Putamen (tissue), 1 donor: ENCODE measurements around the gene CYP1B1.

Experiments used
- DNase-seq: peaks from one replicate; pipeline ENCODE4 v3.0.0-alpha.2; 2016; ENCODE audit warnings: low spot score

CYP1B1 gene

GRCh38 chr2:38074764-38075506 lies 1.0 kb downstream of the CYP1B1 start:
- DNase-seq = no peak

- DNase-seq = no peak
Measured at GRCh38 chr2:38074058-38074763, 1.7 kb downstream of the CYP1B1 start.

GRCh38 chr2:38073211-38074057 lies 2.5 kb downstream of the CYP1B1 start:
- no peak for DNase-seq

GRCh38 chr2:38070438-38070837 lies 5.5 kb downstream of the CYP1B1 start:
- DNase-seq = no peak

GRCh38 chr2:38068234-38068633 lies 7.7 kb downstream of the CYP1B1 start:
- DNase-seq = no peak

GRCh38 chr2:38066421-38067115 lies 9.4 kb downstream of the CYP1B1 start:
- DNase-seq = no peak

- DNase-seq = no peak
Measured at GRCh38 chr2:38065502-38066135, 10.3 kb downstream of the CYP1B1 start.

- no peak for DNase-seq
Measured at GRCh38 chr2:38064801-38065501, 11.0 kb downstream of the CYP1B1 start.

GRCh38 chr2:38060236-38061018 lies 15.5 kb downstream of the CYP1B1 start:
- DNase-seq = no peak

GRCh38 chr2:38057651-38058410 lies 18.1 kb downstream of the CYP1B1 start:
- no peak for DNase-seq

- DNase-seq = no peak
Measured at GRCh38 chr2:38056216-38056615, 19.7 kb downstream of the CYP1B1 start.

GRCh38 chr2:38045811-38046210 lies 30.1 kb downstream of the CYP1B1 start:
- no peak for DNase-seq

GRCh38 chr2:38039121-38039910 lies 36.6 kb downstream of the CYP1B1 start:
- peak; percentile 11 for DNase-seq

GRCh38 chr2:38038682-38039081 lies 37.3 kb downstream of the CYP1B1 start:
- no peak for DNase-seq

- DNase-seq = peak; percentile 10
Measured at GRCh38 chr2:38037757-38038621, 38.0 kb downstream of the CYP1B1 start.

- DNase-seq = no peak
Measured at GRCh38 chr2:38037325-38037724, 38.6 kb downstream of the CYP1B1 start.

GRCh38 chr2:38035968-38036367 lies 40.0 kb downstream of the CYP1B1 start:
- no peak for DNase-seq

- DNase-seq = no peak
Measured at GRCh38 chr2:38033646-38034045, 42.3 kb downstream of the CYP1B1 start.
